ENCODE measurements around the gene PHLDA1.

- TF ChIP-seq CTCF (IDR thresholded peaks at IDR 0.05), result no peak
- no peak for TF ChIP-seq POLR2A (IDR thresholded peaks at IDR 0.05)
Measured at GRCh38 chr12:76055393-76055792, 23.8 kb upstream of the PHLDA1 start.

Measured in thyroid gland (tissue), 4 donors.